ENCODE results near the gene DUSP15.

Gene DUSP15

DNA sequence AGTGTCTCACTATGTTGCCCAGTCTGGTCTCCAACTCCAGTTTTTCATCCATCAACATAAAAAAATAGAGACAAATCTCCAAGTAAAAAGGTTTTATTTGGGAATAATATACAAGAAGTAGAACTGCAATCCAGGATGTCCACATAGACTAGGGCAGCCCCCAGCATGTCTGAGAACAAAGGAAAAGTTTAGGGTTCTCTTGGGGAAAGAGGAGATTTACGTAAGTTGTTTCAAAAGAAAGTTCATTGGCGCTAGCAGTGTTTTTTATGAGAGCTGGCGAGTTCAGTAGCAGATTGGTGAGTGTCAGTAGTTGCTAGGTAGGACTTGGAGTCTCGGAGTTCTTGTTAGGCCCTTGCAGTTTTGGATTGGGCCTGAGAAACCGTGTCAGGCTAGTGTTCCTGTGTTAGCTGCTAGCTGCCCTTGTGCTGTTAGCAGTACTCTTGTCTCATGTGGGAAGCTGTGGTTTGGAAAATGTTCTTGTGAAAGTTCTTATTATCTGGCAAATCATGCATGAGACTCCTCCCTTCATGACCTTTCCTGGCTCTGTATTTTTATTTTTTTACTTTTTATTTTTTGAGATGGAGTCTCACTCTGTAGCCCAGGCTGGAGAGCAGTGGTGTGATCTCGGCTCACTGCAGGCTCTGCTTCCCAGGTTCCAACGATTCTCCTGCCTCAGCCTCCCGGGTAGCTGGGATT lies 24.8 kb upstream of the DUSP15 start:
- no peak overlapping the region for H3K4me3 ChIP-seq (ENCODE audit: low read depth, low read length)
- DNase-seq (ENCODE audit: low read depth), result peak; percentile 95
- TF ChIP-seq, protein P1, sequence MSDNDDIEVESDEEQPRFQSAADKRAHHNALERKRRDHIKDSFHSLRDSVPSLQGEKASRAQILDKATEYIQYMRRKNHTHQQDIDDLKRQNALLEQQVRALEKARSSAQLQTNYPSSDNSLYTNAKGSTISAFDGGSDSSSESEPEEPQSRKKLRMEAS (IDR thresholded peaks at IDR 0.05; ENCODE audit: low read depth, low read length), result no peak
- TF ChIP-seq, protein P2, sequence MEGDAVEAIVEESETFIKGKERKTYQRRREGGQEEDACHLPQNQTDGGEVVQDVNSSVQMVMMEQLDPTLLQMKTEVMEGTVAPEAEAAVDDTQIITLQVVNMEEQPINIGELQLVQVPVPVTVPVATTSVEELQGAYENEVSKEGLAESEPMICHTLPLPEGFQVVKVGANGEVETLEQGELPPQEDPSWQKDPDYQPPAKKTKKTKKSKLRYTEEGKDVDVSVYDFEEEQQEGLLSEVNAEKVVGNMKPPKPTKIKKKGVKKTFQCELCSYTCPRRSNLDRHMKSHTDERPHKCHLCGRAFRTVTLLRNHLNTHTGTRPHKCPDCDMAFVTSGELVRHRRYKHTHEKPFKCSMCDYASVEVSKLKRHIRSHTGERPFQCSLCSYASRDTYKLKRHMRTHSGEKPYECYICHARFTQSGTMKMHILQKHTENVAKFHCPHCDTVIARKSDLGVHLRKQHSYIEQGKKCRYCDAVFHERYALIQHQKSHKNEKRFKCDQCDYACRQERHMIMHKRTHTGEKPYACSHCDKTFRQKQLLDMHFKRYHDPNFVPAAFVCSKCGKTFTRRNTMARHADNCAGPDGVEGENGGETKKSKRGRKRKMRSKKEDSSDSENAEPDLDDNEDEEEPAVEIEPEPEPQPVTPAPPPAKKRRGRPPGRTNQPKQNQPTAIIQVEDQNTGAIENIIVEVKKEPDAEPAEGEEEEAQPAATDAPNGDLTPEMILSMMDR (IDR thresholded peaks at IDR 0.05; ENCODE audit: low read depth, low read length), result no peak

DNA sequence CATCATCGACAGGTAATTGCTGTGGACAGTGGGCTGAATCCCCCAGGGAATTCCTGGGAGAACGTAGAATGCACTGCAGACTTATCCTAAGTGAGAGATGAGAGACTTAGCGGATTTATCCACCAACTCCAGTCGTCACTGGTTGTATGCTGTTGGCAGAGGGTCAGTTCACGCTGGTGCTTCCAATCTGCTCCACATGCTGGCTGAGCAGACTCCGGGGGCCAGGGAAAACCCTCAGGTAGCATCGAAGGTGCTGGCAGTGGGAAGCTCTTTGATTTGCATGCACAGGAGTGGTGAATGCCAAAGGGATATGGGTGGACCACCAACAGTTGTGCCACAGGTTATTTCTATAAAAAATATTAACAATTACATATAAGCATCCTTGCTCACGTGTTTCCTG lies 20.3 kb upstream of the DUSP15 start:
- TF ChIP-seq MYC (IDR thresholded peaks at IDR 0.05; ENCODE audit: low read depth, low read length) (no peak), POLR2A (IDR thresholded peaks at IDR 0.05; ENCODE audit: extremely low read depth, insufficient read length) (no peak)
- TF ChIP-seq, protein P2 (IDR thresholded peaks at IDR 0.05; ENCODE audit: low read depth, low read length), result no peak
- TF ChIP-seq, protein P1 (IDR thresholded peaks at IDR 0.05; ENCODE audit: low read depth, low read length), result no peak
- H3K4me3 ChIP-seq (ENCODE audit: low read depth, low read length), result no peak overlapping the region
- DNase-seq (ENCODE audit: low read depth), result no peak

DNA sequence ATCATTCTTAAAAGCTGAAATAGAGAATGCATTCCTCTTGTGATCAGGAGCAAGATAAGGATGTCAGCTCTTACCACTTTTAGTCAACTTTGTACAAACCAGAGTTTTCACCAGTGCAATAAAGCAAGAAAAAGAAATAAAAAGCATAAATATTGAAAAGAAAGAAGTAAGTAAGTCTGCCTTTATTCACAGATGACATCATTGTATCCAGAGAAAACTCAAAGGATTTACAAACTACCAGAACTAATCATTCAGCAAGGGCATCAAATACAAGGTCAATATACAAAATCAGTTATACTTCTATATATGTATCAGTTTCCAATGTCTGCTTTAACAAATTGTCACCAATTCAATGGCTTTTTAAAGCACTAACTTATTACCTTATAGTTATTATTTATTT lies 13.5 kb upstream of the DUSP15 start:
- TF ChIP-seq POLR2A (IDR thresholded peaks at IDR 0.05; ENCODE audit: extremely low read depth, insufficient read length), result no peak
- TF ChIP-seq, protein P2 (IDR thresholded peaks at IDR 0.05; ENCODE audit: low read depth, low read length), result no peak
- TF ChIP-seq, protein P1 (IDR thresholded peaks at IDR 0.05; ENCODE audit: low read depth, low read length), result no peak
- no peak for TF ChIP-seq MYC (IDR thresholded peaks at IDR 0.05; ENCODE audit: low read depth, low read length)
- no peak overlapping the region for H3K4me3 ChIP-seq (ENCODE audit: low read depth, low read length)

DNA sequence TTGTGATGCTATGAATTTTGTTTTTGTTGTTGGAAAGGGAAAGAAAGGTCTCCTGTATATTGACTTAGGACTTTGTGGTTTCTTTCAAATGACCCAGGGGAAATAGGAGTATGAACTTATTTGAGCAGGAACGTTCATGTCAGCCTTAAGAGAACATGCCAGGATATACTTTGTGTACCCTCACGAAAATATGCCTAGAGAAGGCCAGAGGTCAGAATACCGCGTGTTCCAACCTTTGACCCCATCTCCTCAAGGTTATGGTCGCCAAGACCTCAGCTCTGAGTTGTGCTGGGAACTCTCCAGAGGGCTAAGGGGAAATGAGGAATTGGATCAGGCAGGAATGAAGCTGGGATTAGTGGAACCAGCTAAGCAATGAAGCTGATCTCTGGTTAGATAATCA lies 11.6 kb upstream of the DUSP15 start:
- no peak for TF ChIP-seq MYC (IDR thresholded peaks at IDR 0.05; ENCODE audit: low read depth, low read length)
- TF ChIP-seq, protein P2 (IDR thresholded peaks at IDR 0.05; ENCODE audit: low read depth, low read length), result no peak
- TF ChIP-seq, protein P1 (IDR thresholded peaks at IDR 0.05; ENCODE audit: low read depth, low read length), result no peak
- TF ChIP-seq POLR2A (IDR thresholded peaks at IDR 0.05; ENCODE audit: extremely low read depth, insufficient read length), result no peak
- no peak for DNase-seq (ENCODE audit: low read depth)
- no peak overlapping the region for H3K4me3 ChIP-seq (ENCODE audit: low read depth, low read length)

More for the DNA sequence above, 13.5 kb upstream of the DUSP15 start:
- no peak for DNase-seq (ENCODE audit: low read depth)

DNA sequence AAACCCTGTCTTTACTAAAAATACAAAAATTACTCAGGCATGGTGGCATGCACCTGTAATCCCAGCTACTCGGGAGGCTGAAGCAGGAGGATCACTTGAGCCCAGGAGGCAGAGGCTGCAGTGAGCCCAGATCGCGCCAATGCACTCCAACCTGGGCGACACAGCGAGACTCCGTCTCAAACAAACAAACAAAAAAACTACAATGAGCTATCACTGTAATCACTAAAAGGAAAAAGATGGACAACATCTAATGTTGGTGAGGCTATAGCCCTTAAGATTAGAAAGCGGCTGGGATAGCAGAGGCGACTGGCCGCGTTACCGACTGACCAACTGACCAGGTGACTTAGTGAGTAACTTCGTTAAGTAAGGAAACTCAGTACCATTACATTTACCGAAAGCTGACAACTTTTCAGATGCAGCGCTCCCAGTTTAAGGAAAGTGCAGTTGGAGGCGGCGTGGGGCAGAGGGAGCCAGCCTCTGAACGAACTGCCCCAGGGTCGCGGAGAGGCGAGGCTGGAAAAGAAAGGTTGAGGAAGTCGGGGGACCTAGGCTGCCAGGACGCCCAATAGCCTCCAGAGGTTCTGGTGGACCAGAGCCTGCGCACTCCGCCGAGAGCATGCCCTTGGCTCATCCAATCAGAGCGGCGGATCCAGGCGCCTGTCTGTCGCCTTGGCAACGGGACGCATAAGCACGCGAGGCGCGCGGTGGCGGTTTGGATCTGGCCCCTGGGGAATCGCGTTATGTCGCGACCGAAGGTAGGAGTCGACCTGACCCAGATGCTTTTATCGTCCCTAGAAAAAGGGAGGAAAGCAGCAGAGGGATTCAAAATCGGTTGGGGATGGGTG lies 9.0 kb upstream of the DUSP15 start:
- H3K4me3 ChIP-seq (ENCODE audit: low read depth, low read length), result peak overlapping the region; percentile 72
- peak; percentile 96 for DNase-seq (ENCODE audit: low read depth)
- TF ChIP-seq POLR2A (IDR thresholded peaks at IDR 0.05; ENCODE audit: extremely low read depth, insufficient read length), result peak; percentile 51
- TF ChIP-seq, protein P1 (IDR thresholded peaks at IDR 0.05; ENCODE audit: low read depth, low read length), result peak; percentile 83
- TF ChIP-seq, protein P2 (IDR thresholded peaks at IDR 0.05; ENCODE audit: low read depth, low read length), result no peak
- TF ChIP-seq MYC (IDR thresholded peaks at IDR 0.05; ENCODE audit: low read depth, low read length), result peak; percentile 19

Measured in NB4 (cell line).